NB4 (cell line): Measurements from ENCODE around the gene PRKCE.

ENCODE experiments used
- MYC ChIP-seq: IDR thresholded peaks from 2 replicates; pipeline ENCODE4 v1.6.1; 2011; ENCODE audit warnings: low read depth, low read length
- POLR2A ChIP-seq: IDR thresholded peaks from 2 replicates; pipeline ENCODE4 v1.6.1; 2011; ENCODE audit warnings: mild to moderate bottlenecking; ENCODE audit not compliant: insufficient read length; ENCODE audit errors: extremely low read depth
- TF ChIP-seq, protein P1 (sequence below): IDR thresholded peaks from one replicate; pipeline ENCODE4 v1.5.1; 2012; ENCODE audit warnings: low read depth, low read length
- TF ChIP-seq, protein P2 (sequence below): IDR thresholded peaks from 2 replicates; pipeline ENCODE4 v1.6.1; 2011; ENCODE audit warnings: low read depth, low read length

DNA sequence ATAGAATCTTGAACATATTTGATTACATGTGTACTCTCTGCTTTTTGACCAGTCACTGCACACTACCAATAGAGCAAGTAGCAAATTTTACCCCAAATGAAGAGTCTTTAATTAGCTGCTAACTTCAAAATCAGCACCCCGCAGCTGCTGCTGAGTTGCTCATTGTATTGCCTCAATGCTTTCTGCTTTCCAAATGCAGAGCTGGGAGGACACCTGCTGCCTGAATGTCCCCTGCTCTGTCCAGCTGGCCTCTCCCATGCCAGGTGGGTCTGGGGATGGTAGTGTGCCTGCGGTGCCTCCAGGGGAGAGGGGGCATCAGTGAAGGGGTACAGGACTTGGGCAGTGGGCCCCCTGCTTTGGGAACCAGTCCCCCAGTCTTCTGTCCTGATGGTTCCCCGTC is 184.8 kb downstream of the PRKCE start:
- TF ChIP-seq, protein P1, sequence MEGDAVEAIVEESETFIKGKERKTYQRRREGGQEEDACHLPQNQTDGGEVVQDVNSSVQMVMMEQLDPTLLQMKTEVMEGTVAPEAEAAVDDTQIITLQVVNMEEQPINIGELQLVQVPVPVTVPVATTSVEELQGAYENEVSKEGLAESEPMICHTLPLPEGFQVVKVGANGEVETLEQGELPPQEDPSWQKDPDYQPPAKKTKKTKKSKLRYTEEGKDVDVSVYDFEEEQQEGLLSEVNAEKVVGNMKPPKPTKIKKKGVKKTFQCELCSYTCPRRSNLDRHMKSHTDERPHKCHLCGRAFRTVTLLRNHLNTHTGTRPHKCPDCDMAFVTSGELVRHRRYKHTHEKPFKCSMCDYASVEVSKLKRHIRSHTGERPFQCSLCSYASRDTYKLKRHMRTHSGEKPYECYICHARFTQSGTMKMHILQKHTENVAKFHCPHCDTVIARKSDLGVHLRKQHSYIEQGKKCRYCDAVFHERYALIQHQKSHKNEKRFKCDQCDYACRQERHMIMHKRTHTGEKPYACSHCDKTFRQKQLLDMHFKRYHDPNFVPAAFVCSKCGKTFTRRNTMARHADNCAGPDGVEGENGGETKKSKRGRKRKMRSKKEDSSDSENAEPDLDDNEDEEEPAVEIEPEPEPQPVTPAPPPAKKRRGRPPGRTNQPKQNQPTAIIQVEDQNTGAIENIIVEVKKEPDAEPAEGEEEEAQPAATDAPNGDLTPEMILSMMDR = no peak
- TF ChIP-seq POLR2A (no peak), MYC (no peak)
- TF ChIP-seq, protein P2, sequence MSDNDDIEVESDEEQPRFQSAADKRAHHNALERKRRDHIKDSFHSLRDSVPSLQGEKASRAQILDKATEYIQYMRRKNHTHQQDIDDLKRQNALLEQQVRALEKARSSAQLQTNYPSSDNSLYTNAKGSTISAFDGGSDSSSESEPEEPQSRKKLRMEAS = no peak
